WI38 (cell line): ENCODE measurements around the gene SLAMF7.
"Not testable (repeated sequence)": the region's sequence is repeated elsewhere in the genome, so short reads cannot be mapped to it uniquely, and the experiment has no call there.

ENCODE experiments used
- H3K4me3 ChIP-seq: 2 replicates; pipeline ENCODE4 v1.5.1; 2011; ENCODE audit warnings: low read depth, mild to moderate bottlenecking, control low read depth, low read length
- CTCF ChIP-seq: IDR thresholded peaks from 2 replicates; pipeline ENCODE4 v1.5.1; 2012; ENCODE audit warnings: low read depth, mild to moderate bottlenecking, control low read depth, low read length

Gene SLAMF7

DNA sequence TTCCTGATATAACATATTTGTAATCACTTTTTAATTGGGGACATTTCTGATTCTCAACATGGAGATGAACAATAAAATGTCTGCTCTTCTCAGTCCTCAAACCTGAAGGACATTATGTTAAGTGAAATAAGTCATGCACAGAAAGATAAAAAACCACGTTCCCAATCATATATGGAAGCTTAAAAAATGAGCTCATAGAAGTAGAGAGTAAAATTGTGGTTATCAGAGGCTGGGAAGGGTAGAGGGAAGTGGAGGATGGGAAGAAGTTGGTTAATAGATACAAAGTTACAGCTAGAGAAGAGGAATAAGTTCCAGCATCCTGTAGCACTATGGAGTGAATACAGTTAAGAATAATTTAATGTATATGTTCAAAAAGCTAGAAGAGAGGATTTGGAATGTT lies 25.9 kb upstream of the SLAMF7 start:
- no peak overlapping the region for H3K4me3 ChIP-seq
- TF ChIP-seq CTCF = no peak

- H3K4me3 ChIP-seq = not testable (repeated sequence)
Observed at GRCh38 chr1:160714034-160714648, 24.9 kb upstream of the SLAMF7 start.

DNA sequence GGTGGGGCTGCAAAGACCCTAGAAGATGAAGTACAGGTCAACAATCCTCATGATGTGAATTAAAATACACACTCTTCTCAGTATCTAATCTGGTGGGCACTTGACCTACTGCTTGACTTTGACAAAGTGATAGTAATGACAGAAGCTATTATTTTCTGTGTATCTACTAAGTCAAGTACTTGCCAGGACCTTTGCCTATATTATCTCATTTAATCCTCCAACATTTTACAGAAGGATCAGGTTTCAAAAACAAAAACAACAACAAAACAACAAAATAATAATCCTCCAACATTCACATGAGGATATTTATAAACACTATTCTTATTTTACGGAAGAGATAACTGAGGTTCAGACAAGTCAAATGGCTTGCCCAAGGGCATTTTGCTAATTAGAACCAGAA lies 23.0 kb upstream of the SLAMF7 start:
- H3K4me3 ChIP-seq = no peak overlapping the region
- no peak for TF ChIP-seq CTCF

- H3K4me3 ChIP-seq = no peak overlapping the region
- no peak for TF ChIP-seq CTCF
Observed at GRCh38 chr1:160717306-160717705, 21.7 kb upstream of the SLAMF7 start.

DNA sequence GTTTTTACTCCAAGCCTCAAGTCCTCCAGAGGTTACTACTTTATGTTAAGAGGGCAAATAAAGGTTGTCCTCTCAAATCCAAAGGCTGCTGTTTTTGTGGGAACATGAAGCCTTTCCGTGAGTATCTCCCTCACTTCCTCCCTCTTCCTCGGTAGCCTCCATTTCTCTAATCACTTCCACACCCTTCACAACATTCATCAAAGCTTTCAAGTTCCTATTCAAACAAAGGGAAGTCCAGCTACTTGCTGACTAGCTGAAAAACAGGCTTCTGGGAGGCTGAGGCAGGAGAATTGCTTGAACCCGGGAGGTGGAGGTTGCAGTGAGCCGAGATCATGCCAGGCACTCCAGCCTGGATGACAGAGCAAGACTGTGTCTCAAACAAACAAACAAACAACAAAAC lies 20.8 kb upstream of the SLAMF7 start:
- H3K4me3 ChIP-seq = no peak overlapping the region
- no peak for TF ChIP-seq CTCF

DNA sequence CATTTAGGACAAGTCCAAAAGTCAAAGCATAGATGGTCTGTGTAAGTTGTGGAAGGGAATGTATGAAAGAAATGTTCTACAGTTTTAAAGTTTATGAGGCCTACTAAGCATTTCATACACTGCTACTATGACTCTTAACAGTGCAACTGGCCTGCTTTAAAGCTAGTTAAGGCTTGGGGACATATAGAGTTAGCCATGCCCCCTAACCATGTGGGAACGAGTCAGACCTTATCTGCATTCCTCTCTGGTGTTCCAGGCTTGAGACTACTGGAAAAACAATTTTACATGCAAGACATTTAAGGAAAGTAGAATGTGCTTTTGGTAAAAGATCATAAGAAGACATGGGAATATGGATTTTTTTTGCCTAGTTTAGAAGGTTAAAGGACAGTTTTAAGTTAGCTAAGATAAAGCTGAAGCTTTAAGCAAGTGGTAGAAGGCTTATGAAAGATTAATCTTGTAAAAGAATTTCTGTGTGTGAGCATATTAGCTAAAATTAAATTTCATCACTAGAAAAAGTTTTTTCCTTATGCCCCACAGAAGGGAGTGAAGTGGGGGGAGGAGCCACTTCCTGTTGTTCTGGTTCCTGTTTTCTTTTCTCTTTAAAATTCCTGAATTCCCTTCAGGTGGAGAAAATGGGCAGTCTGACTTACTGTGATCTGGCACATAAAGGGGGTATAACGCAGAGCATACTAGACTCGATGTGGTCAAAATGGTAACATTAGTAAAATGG lies 18.5 kb upstream of the SLAMF7 start:
- no peak overlapping the region for H3K4me3 ChIP-seq
- no peak for TF ChIP-seq CTCF

GRCh38 chr1:160721473-160721872 lies 17.6 kb upstream of the SLAMF7 start:
- TF ChIP-seq CTCF = no peak
- H3K4me3 ChIP-seq = no peak overlapping the region

DNA sequence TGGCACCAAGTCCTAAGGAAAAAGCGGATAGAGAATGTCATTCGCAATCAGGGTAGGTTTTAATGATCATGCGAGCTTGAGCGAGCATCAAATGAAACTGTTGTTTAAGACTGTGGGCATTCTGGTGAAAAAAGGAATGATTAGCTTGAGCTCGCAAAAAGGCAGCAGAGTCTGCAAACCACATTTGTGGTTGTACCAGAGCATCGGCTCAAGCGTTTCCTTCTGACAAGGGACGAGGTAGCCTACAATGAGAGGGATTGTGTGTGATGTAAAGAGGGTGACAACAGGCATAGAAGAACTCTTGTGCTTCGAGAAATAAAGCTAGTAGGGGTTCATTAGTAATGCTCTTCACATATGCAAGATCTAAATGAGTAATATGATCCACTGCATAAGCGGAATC lies 16.3 kb upstream of the SLAMF7 start:
- no peak for TF ChIP-seq CTCF
- H3K4me3 ChIP-seq = no peak overlapping the region
